Prostate gland (tissue), 2 donors: ENCODE measurements around the gene NARF.

Source experiments
- POLR2A ChIP-seq: fragments of 450-650 bp; IDR thresholded peaks from one replicate; pipeline ENCODE4 v1.6.1; 2016; ENCODE audit warnings: antibody characterized with exemption, mild to moderate bottlenecking
- TF ChIP-seq, protein P1 (sequence below), 4 experiments: fragments of 200-600 bp in 2 of 4; fragments of 450-650 bp in 2 of 4; sonication (generic) in 2 of 4; IDR thresholded peaks; 1 replicate in 3 of 4; 2 replicates in 1 of 4; pipeline ENCODE4 v1.5.1; 2016 to 2019; ENCODE audit warnings: antibody characterized with exemption in 4 of 4, mild to moderate bottlenecking in 2 of 4, moderate library complexity in 2 of 4

DNA sequence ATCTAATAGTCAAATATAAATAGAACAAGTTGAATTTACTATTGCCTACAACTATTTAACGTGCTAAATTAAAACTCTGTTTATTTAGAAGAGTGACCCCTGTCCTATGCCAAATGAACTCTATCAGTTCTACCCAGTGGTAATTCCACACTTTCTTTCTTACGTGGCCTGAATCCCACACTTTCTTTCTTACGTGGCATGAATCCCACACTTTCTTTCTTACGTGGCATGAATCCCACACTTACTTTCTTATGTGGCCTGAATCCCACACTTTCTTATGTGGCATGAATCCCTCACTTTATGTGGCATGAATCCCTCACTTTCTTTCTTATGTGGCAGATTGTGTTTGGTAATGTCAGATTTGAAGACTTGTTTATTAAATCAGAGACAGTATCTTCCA is 67.2 kb downstream of the NARF start:
- no peak for TF ChIP-seq POLR2A
- TF ChIP-seq, protein P1, sequence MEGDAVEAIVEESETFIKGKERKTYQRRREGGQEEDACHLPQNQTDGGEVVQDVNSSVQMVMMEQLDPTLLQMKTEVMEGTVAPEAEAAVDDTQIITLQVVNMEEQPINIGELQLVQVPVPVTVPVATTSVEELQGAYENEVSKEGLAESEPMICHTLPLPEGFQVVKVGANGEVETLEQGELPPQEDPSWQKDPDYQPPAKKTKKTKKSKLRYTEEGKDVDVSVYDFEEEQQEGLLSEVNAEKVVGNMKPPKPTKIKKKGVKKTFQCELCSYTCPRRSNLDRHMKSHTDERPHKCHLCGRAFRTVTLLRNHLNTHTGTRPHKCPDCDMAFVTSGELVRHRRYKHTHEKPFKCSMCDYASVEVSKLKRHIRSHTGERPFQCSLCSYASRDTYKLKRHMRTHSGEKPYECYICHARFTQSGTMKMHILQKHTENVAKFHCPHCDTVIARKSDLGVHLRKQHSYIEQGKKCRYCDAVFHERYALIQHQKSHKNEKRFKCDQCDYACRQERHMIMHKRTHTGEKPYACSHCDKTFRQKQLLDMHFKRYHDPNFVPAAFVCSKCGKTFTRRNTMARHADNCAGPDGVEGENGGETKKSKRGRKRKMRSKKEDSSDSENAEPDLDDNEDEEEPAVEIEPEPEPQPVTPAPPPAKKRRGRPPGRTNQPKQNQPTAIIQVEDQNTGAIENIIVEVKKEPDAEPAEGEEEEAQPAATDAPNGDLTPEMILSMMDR (IDR thresholded peaks at IDR 0.05): no peak
